Dendritic cell treated with granulocyte-macrophage colony-stimulating factor and Interleukin-4, amounts not matched to agents 40 ng/mL and 50 ng/mL, for 4 days (primary cell): Measurements from ENCODE around the gene DAAM2.

ENCODE experiments used
- H3K27ac Mint-ChIP-seq: one replicate; pipeline ENCODE4 v1.8.0; 2022; ENCODE audit warnings: mild to moderate bottlenecking, mixed read lengths
- H3K27me3 Mint-ChIP-seq: one replicate; pipeline ENCODE4 v1.8.0; 2022; ENCODE audit warnings: mild to moderate bottlenecking, mixed read lengths
- H3K36me3 Mint-ChIP-seq: one replicate; pipeline ENCODE4 v1.8.0; 2022; ENCODE audit warnings: low read depth, mixed read lengths
- H3K4me1 Mint-ChIP-seq: one replicate; pipeline ENCODE4 v1.8.0; 2022; ENCODE audit warnings: low read depth, mixed read lengths
- H3K4me3 Mint-ChIP-seq: one replicate; pipeline ENCODE4 v1.8.0; 2022; ENCODE audit warnings: mild to moderate bottlenecking, moderate library complexity, mixed read lengths
- H3K9me3 Mint-ChIP-seq: one replicate; pipeline ENCODE4 v1.8.0; 2022; ENCODE audit warnings: mixed read lengths
- intact Hi-C: fragments of 100-400 bp; cut with micrococcal nuclease; formaldehyde crosslinking; loops from one replicate; pipeline ENCODE4 v1.15.0; 2022

The DAAM2 gene

GRCh38 chr6:39791850-39792539 lies at the start of gene DAAM2:
TSS of gene DAAM2 (plus strand) at chr6:39792376. CDS start at chr6:39856303, 63,927 bp downstream.
- H3K4me1 Mint-ChIP-seq = peaks cover 5% of the 10 kb centered on the region
- H3K4me3 Mint-ChIP-seq = no peak within 1 kb of the TSS
- H3K27ac Mint-ChIP-seq = no peak within 1 kb of the TSS
- intact Hi-C loops = no loop called here
- no peaks in the 10 kb centered on the region for H3K36me3 Mint-ChIP-seq
- no peaks in the 10 kb centered on the region for H3K9me3 Mint-ChIP-seq
- peaks cover 54% of the 10 kb centered on the region for H3K27me3 Mint-ChIP-seq

DNA sequence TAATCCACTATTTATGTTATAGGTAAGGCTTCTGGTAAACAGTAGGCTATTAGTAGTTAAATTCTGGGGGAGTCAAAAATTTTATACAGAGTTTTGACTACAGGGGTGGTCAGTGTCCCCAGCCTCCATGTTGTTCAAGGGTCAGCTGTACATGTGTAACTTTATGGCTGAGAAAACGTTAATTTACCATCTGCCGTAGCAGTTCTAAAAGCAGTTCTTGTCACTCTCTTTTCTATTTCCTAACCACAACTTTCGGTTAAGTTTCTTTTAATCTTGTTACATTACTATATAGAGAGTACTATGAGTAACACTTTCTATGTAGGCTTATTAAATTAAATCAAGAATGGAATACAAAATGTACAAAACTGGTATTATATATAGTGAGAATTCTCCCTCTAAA lies 45.4 kb upstream of the DAAM2 start:
- no peaks in the 10 kb centered on the region for H3K36me3 Mint-ChIP-seq
- H3K27me3 Mint-ChIP-seq = peaks cover 2% of the 10 kb centered on the region
- H3K27ac Mint-ChIP-seq = no peak overlapping the region
- H3K4me3 Mint-ChIP-seq = no peak overlapping the region
- no peaks in the 10 kb centered on the region for H3K9me3 Mint-ChIP-seq
- H3K4me1 Mint-ChIP-seq = no peaks in the 10 kb centered on the region
- intact Hi-C loops = no loop called here

- no peaks in the 10 kb centered on the region for H3K9me3 Mint-ChIP-seq
- H3K27me3 Mint-ChIP-seq = no peaks in the 10 kb centered on the region
- H3K27ac Mint-ChIP-seq = no peak overlapping the region
- intact Hi-C loops = no loop called here
- no peaks in the 10 kb centered on the region for H3K36me3 Mint-ChIP-seq
- H3K4me3 Mint-ChIP-seq = no peak overlapping the region
- H3K4me1 Mint-ChIP-seq = no peaks in the 10 kb centered on the region
Measured at GRCh38 chr6:39752835-39753724, 39.1 kb upstream of the DAAM2 start.

- H3K36me3 Mint-ChIP-seq = no peaks in the 10 kb centered on the region
- H3K4me1 Mint-ChIP-seq = no peaks in the 10 kb centered on the region
- H3K4me3 Mint-ChIP-seq = no peak overlapping the region
- no peaks in the 10 kb centered on the region for H3K27me3 Mint-ChIP-seq
- H3K27ac Mint-ChIP-seq = no peak overlapping the region
- H3K9me3 Mint-ChIP-seq = no peaks in the 10 kb centered on the region
- intact Hi-C loops = no loop called here
Measured at GRCh38 chr6:39753725-39754045, 38.5 kb upstream of the DAAM2 start.

- Mint-ChIP-seq H3K9me3 (no peaks in the 10 kb centered on the region), H3K36me3 (no peaks in the 10 kb centered on the region), H3K27me3 (no peaks in the 10 kb centered on the region), H3K4me1 (no peaks in the 10 kb centered on the region), H3K4me3 (no peak overlapping the region), H3K27ac (no peak overlapping the region)
- intact Hi-C loops = no loop called here
Measured at GRCh38 chr6:39754514-39755115, 37.6 kb upstream of the DAAM2 start.

- intact Hi-C loops = no loop called here
- Mint-ChIP-seq H3K4me1 (no peaks in the 10 kb centered on the region), H3K4me3 (no peak overlapping the region), H3K27me3 (no peaks in the 10 kb centered on the region), H3K9me3 (no peaks in the 10 kb centered on the region), H3K27ac (no peak overlapping the region), H3K36me3 (no peaks in the 10 kb centered on the region)
Measured at GRCh38 chr6:39755231-39755630, 36.9 kb upstream of the DAAM2 start.

DNA sequence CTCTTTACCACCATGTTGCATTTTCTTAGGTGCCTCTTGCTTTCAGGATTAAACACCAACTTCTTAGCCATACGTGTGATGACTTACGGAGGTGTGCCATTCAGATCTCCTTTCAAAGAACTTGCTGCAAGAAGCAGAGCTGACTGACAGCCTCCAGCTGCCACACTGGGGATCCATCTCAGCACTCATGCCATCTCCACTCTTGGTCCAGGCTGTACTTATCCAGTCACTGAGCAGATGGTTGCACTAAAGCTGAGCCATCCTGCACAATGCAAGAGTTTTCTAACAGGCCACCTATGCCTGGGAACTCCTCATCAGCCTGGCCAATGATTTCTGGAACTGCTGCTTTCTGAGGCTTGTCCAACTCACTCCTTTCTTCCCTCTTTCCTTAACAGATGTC lies 35.6 kb upstream of the DAAM2 start:
- Mint-ChIP-seq H3K36me3 (no peaks in the 10 kb centered on the region), H3K27ac (no peak overlapping the region), H3K27me3 (no peaks in the 10 kb centered on the region), H3K4me1 (no peaks in the 10 kb centered on the region), H3K9me3 (no peaks in the 10 kb centered on the region), H3K4me3 (no peak overlapping the region)
- intact Hi-C loops = no loop called here

- no peaks in the 10 kb centered on the region for H3K9me3 Mint-ChIP-seq
- H3K27ac Mint-ChIP-seq = no peak overlapping the region
- H3K4me1 Mint-ChIP-seq = no peaks in the 10 kb centered on the region
- intact Hi-C loops = no loop called here
- no peaks in the 10 kb centered on the region for H3K27me3 Mint-ChIP-seq
- H3K36me3 Mint-ChIP-seq = no peaks in the 10 kb centered on the region
- no peak overlapping the region for H3K4me3 Mint-ChIP-seq
Measured at GRCh38 chr6:39758905-39759605, 33.1 kb upstream of the DAAM2 start.

DNA sequence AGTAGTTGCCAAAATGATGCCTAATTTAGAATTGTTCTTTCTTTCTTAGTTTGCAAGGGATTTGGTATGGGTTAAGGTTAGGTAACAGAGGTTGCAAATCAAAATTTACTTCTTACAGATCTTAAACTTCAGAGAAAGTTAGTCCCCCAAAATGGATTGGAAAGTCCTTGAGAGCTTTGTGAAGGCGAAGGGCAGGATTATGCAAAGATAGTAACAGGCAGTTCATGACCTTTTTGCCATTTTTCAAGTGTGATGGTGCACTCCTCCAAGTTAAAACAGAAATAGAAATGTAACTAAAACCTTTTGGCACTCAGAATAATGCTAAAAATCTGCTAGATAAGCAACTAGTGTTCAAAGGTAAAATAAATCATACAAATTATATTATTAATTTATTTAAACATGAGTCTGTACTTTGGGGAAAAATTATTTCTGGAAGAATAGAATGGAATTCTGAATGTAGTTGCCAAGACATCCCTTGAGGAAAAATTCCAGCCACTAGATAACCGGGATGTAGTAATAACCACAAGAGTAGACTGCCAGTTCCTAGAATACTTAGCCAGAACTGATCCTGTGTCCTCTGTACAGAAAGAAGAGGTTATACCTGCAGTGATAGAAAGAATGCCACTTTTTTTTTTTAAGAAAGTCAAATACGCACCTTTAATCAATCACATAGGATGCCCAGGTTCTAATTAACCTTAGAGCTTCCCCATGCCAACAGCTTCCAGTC lies 31.8 kb upstream of the DAAM2 start:
- H3K4me3 Mint-ChIP-seq = no peak overlapping the region

GRCh38 chr6:39765508-39766065 lies 26.6 kb upstream of the DAAM2 start:
- Mint-ChIP-seq H3K27ac (no peak overlapping the region), H3K27me3 (peaks cover 6% of the 10 kb centered on the region), H3K4me3 (no peak overlapping the region), H3K9me3 (no peaks in the 10 kb centered on the region), H3K36me3 (no peaks in the 10 kb centered on the region), H3K4me1 (no peaks in the 10 kb centered on the region)
- intact Hi-C loops = no loop called here

More for the DNA sequence above, 31.8 kb upstream of the DAAM2 start:
- no peaks in the 10 kb centered on the region for H3K4me1 Mint-ChIP-seq
- peaks cover 4% of the 10 kb centered on the region for H3K27me3 Mint-ChIP-seq
- H3K9me3 Mint-ChIP-seq = no peaks in the 10 kb centered on the region
- H3K27ac Mint-ChIP-seq = no peak overlapping the region
- no peaks in the 10 kb centered on the region for H3K36me3 Mint-ChIP-seq
- intact Hi-C loops = no loop called here

GRCh38 chr6:39769012-39769411 lies 23.2 kb upstream of the DAAM2 start:
- intact Hi-C loops = no loop called here
- no peak overlapping the region for H3K27ac Mint-ChIP-seq
- no peaks in the 10 kb centered on the region for H3K36me3 Mint-ChIP-seq
- no peak overlapping the region for H3K4me3 Mint-ChIP-seq
- peaks cover 6% of the 10 kb centered on the region for H3K27me3 Mint-ChIP-seq
- no peaks in the 10 kb centered on the region for H3K4me1 Mint-ChIP-seq
- no peaks in the 10 kb centered on the region for H3K9me3 Mint-ChIP-seq

- H3K27ac Mint-ChIP-seq = no peak overlapping the region
- H3K4me3 Mint-ChIP-seq = no peak overlapping the region
- intact Hi-C loops = no loop called here
- no peaks in the 10 kb centered on the region for H3K9me3 Mint-ChIP-seq
- H3K27me3 Mint-ChIP-seq = peaks cover 2% of the 10 kb centered on the region
- H3K36me3 Mint-ChIP-seq = no peaks in the 10 kb centered on the region
- no peaks in the 10 kb centered on the region for H3K4me1 Mint-ChIP-seq
Measured at GRCh38 chr6:39770446-39770845, 21.7 kb upstream of the DAAM2 start.

- intact Hi-C loops = no loop called here
- H3K9me3 Mint-ChIP-seq = no peaks in the 10 kb centered on the region
- no peak overlapping the region for H3K4me3 Mint-ChIP-seq
- H3K4me1 Mint-ChIP-seq = no peaks in the 10 kb centered on the region
- no peaks in the 10 kb centered on the region for H3K27me3 Mint-ChIP-seq
- H3K27ac Mint-ChIP-seq = no peak overlapping the region
- no peaks in the 10 kb centered on the region for H3K36me3 Mint-ChIP-seq
Measured at GRCh38 chr6:39772559-39773273, 19.5 kb upstream of the DAAM2 start.
